ENCODE results near the gene NPLOC4. TPM values are rescaled to one million over a fixed set of nuclear protein-coding genes. Genes with fewer than 3 reads are reported as not detected.

The NPLOC4 gene
- total RNA-seq, 2 donors from 2014 or later = 69.3 to 70.4 TPM

DNA sequence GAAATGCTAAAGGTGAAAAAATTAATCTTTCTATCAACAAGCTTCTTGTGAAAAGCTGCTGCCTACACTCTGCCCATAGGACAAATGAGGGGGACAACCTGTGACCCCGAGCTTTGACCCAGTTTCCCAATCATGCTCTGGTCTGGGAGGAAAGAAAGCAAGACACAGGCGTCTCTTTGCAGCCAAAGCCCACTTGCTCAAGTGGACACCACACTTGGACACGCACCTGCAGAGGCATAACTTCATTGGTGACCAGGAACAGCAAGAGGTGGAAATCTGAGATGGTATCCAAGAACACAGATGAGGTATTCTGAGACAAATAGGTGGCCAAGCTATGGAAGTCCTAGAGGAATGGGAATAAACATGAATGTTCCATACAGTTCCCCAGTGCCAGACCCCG lies 69.7 kb downstream of the NPLOC4 start:
- peak overlapping the region; percentile 33 to 80 for H3K27ac ChIP-seq
- peaks cover 82% of the 10 kb centered on the region for H3K36me3 ChIP-seq
- H3K27me3 ChIP-seq = no peaks in the 10 kb centered on the region
- no peak overlapping the region for H3K4me3 ChIP-seq
- no peaks in the 10 kb centered on the region for H3K9me3 ChIP-seq
- H3K4me1 ChIP-seq = peaks cover 0 to 29% of the 10 kb centered on the region in 2 donors
- no peak for DNase-seq (ENCODE audit: low spot score)
- TF ChIP-seq, protein P1, sequence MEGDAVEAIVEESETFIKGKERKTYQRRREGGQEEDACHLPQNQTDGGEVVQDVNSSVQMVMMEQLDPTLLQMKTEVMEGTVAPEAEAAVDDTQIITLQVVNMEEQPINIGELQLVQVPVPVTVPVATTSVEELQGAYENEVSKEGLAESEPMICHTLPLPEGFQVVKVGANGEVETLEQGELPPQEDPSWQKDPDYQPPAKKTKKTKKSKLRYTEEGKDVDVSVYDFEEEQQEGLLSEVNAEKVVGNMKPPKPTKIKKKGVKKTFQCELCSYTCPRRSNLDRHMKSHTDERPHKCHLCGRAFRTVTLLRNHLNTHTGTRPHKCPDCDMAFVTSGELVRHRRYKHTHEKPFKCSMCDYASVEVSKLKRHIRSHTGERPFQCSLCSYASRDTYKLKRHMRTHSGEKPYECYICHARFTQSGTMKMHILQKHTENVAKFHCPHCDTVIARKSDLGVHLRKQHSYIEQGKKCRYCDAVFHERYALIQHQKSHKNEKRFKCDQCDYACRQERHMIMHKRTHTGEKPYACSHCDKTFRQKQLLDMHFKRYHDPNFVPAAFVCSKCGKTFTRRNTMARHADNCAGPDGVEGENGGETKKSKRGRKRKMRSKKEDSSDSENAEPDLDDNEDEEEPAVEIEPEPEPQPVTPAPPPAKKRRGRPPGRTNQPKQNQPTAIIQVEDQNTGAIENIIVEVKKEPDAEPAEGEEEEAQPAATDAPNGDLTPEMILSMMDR (IDR thresholded peaks at IDR 0.05) = no peak

DNA sequence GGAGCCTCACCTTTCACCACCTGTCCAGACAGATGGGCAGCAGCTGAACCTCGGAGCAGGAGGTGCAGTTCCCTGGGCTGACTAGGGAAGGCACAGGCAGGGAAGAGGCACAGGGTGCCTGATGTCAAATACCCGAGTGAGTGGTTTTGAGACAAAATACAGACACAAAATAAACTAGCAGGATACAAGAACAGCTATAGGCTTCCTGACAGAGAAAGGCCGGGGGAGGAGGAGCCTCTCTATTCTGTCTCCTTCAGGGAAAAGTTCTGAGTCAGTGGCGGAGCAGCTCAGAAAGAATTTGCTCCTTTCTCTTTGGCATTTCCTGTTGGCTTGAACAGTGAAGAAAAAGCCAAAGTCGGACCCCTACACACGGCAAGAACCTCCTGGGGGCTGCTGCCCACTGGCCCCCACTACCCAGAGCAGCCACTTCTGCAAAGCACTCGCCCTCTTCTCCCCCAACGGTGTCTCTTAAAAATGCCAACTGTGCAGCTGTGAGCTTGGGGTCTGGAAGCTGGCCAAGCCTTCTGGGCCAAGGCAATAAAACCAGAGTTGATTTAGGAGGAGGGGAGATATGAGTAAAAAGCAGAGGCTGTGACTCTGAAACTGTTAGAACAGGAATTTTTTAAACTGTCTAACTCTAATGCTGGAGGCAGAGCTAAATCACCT lies 70.3 kb downstream of the NPLOC4 start:
- Histone ChIP-seq H3K4me3 (no peak overlapping the region), H3K9me3 (no peaks in the 10 kb centered on the region), H3K36me3 (peaks cover 83% of the 10 kb centered on the region), H3K27me3 (no peaks in the 10 kb centered on the region), H3K27ac (peak overlapping the region; percentile 33 to 80), H3K4me1 (peaks cover 0 to 29% of the 10 kb centered on the region in 2 donors)
- peak; percentile 79 for DNase-seq (ENCODE audit: low spot score)
- TF ChIP-seq, protein P1 (IDR thresholded peaks at IDR 0.05) = no peak

DNA sequence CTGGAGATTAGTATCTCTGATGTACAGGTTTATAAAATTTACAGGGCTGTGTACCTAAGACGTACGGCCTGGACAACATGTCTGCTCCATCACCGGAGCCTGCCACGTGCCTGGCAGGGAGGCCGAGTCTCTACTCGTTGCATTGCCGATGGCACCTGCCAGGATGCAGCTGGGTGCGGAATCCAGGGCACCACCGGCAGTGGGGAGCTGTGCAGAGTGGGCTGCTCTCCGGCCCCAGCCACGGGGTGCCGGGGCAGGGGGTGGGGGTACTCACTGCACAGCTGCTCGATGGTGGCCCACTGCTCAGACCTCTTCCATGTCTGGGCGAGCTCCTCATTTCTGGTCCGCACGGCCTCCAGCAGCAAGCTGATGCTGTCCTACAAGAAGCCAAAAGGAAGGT lies 71.7 kb downstream of the NPLOC4 start:
- H3K4me1 ChIP-seq = peaks cover 0 to 29% of the 10 kb centered on the region in 2 donors
- TF ChIP-seq, protein P1 (IDR thresholded peaks at IDR 0.05) = no peak
- DNase-seq (ENCODE audit: low spot score) = no peak
- H3K36me3 ChIP-seq = peaks cover 83% of the 10 kb centered on the region
- peak overlapping the region in 1 of 2 donors; percentile 80 for H3K27ac ChIP-seq
- H3K27me3 ChIP-seq = no peaks in the 10 kb centered on the region
- no peaks in the 10 kb centered on the region for H3K9me3 ChIP-seq
- no peak overlapping the region for H3K4me3 ChIP-seq

DNA sequence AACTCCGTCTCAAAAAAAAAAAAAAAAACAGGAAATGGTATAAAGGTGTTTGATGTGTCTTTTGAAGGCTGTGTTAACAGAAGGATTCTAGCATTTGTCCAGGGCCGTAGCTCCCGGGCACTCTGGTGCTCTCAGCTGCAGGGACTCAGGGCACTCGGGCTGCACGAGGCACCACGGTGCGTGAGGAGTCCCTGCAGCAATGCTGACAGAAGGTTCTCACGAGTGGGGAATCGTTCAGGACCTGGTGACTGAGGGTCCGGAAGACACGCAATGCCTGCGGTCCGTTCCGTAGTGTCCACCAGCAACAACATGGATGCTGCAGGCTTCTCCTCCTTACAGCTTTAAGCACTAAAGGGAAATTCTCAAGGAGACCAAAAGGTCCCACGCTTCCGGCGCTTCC lies 72.1 kb downstream of the NPLOC4 start:
- H3K27me3 ChIP-seq = no peaks in the 10 kb centered on the region
- TF ChIP-seq, protein P1 (IDR thresholded peaks at IDR 0.05) = no peak
- no peak overlapping the region for H3K27ac ChIP-seq
- H3K36me3 ChIP-seq = peaks cover 83% of the 10 kb centered on the region
- H3K4me1 ChIP-seq = peaks cover 0 to 29% of the 10 kb centered on the region in 2 donors
- H3K4me3 ChIP-seq = no peak overlapping the region
- no peaks in the 10 kb centered on the region for H3K9me3 ChIP-seq
- no peak for DNase-seq (ENCODE audit: low spot score)

DNA sequence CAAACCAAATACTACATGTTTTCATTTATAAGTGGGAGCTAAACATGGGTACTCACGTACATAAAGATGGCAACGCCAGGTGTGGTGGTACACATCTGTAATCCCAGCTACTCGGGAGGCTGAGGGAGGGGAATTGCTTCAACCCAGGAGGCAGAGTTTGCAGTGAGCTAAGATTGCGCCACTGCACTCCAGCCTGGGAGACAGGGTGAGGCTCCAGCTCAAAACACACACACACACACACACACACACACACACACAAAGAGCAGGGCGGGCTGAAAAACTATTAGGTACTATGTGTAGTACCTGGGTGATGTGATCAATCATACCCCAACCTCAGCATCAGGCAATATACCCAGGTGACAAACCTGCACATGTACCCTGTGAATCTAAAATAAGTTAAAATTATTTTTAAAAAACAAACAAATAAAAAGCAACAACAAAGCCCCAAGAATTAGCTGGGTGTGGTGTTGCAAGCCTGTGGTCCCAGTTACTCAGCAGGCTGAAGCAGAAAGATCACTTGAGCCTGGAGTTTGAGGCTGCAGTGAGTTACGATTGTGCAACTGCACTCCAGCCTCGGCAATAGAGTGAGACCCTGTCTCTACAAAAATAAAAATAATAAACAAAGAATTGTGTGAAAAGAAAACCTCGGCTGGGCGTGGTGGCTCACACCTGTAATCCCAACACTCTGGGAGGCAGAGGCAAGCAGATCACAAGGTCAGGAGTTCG lies 72.9 kb downstream of the NPLOC4 start:
- Histone ChIP-seq H3K27me3 (no peaks in the 10 kb centered on the region), H3K4me3 (no peak overlapping the region), H3K4me1 (peaks cover 0 to 34% of the 10 kb centered on the region in 2 donors), H3K27ac (no peak overlapping the region), H3K36me3 (peaks cover 83% of the 10 kb centered on the region), H3K9me3 (no peaks in the 10 kb centered on the region)
- TF ChIP-seq, protein P1 (IDR thresholded peaks at IDR 0.05) = no peak
- DNase-seq (ENCODE audit: low spot score) = no peak

Data from right atrium auricular region (tissue), 2 donors.